ENCODE results near the gene TRPV4. TPM values are rescaled to one million over a fixed set of nuclear protein-coding genes. Genes with fewer than 3 reads are reported as not detected.

The TRPV4 gene
- polyA plus RNA-seq, 1 donor from 2014 or later, result not detected

DNA sequence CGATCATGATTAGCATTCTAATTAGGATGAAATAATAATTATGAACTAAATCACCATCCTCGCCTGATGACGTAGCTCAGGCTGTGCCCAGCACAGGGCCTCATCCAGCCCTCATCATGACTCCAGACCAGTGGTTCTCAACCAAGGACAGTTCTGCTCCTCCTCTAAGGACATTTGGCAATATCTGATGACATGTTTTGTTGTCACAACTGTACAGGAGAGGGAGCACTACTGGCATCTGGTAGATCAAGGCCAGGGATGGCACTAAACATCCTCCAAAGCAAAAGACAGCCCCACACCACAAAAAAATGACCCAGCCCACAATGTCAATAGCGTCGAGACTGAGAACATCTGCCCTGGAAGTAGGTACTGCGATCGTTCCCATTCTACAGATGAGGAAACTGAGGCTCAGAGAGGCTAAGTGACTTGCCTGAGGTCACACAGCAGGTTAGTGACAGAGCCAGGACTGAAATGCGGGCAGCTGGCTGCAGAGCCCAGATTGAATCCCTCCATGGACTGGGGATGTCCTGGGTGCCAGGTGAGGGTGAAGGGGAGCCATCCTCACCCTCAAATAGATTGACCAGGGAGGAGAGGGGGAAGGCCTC, 15.5 kb downstream of the TRPV4 start:
- Histone ChIP-seq H3K9ac (ENCODE audit: low read length) (no peak overlapping the region), H4K20me1 (ENCODE audit: insufficient read depth) (no peaks in the 10 kb centered on the region), H3K36me3 (ENCODE audit: insufficient read depth, low read length) (no peaks in the 10 kb centered on the region), H3K9me3 (ENCODE audit: low read length) (no peaks in the 10 kb centered on the region), H3K4me3 (ENCODE audit: low read length) (no peak overlapping the region), H2AFZ (ENCODE audit: low read depth, low read length) (no peak overlapping the region), H3K4me2 (ENCODE audit: low read length) (no peak overlapping the region), H3K9me2 (ENCODE audit: insufficient read depth, low read length) (no peaks in the 10 kb centered on the region), H3K27ac (ENCODE audit: low read length) (no peak overlapping the region), H3K79me2 (replicated peaks; ENCODE audit: insufficient read depth, low read length) (no peaks in the 10 kb centered on the region), H3K27me3 (ENCODE audit: insufficient read depth, low read depth, low read length) (no peaks in the 10 kb centered on the region), H3F3A (ENCODE audit: insufficient read depth, low read length, poor library complexity, severe bottlenecking) (no peaks in the 10 kb centered on the region)
- TF ChIP-seq POLR2AphosphoS5 (IDR thresholded peaks at IDR 0.05) (no peak), RAD21 (conservative IDR thresholded peaks at IDR 0.05) (no peak), MXI1 (conservative IDR thresholded peaks at IDR 0.05; ENCODE audit: poor library complexity, severe bottlenecking) (no peak), EP300 (conservative IDR thresholded peaks at IDR 0.05; ENCODE audit: poor library complexity, severe bottlenecking) (no peak), EZH2 (IDR thresholded peaks at IDR 0.05; ENCODE audit: borderline replicate concordance, insufficient read depth, low read length, poor library complexity, severe bottlenecking) (no peak)
- TF ChIP-seq, protein P1, sequence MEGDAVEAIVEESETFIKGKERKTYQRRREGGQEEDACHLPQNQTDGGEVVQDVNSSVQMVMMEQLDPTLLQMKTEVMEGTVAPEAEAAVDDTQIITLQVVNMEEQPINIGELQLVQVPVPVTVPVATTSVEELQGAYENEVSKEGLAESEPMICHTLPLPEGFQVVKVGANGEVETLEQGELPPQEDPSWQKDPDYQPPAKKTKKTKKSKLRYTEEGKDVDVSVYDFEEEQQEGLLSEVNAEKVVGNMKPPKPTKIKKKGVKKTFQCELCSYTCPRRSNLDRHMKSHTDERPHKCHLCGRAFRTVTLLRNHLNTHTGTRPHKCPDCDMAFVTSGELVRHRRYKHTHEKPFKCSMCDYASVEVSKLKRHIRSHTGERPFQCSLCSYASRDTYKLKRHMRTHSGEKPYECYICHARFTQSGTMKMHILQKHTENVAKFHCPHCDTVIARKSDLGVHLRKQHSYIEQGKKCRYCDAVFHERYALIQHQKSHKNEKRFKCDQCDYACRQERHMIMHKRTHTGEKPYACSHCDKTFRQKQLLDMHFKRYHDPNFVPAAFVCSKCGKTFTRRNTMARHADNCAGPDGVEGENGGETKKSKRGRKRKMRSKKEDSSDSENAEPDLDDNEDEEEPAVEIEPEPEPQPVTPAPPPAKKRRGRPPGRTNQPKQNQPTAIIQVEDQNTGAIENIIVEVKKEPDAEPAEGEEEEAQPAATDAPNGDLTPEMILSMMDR (IDR thresholded peaks at IDR 0.05; ENCODE audit: poor library complexity, severe bottlenecking), result no peak
- TF ChIP-seq, protein P2, sequence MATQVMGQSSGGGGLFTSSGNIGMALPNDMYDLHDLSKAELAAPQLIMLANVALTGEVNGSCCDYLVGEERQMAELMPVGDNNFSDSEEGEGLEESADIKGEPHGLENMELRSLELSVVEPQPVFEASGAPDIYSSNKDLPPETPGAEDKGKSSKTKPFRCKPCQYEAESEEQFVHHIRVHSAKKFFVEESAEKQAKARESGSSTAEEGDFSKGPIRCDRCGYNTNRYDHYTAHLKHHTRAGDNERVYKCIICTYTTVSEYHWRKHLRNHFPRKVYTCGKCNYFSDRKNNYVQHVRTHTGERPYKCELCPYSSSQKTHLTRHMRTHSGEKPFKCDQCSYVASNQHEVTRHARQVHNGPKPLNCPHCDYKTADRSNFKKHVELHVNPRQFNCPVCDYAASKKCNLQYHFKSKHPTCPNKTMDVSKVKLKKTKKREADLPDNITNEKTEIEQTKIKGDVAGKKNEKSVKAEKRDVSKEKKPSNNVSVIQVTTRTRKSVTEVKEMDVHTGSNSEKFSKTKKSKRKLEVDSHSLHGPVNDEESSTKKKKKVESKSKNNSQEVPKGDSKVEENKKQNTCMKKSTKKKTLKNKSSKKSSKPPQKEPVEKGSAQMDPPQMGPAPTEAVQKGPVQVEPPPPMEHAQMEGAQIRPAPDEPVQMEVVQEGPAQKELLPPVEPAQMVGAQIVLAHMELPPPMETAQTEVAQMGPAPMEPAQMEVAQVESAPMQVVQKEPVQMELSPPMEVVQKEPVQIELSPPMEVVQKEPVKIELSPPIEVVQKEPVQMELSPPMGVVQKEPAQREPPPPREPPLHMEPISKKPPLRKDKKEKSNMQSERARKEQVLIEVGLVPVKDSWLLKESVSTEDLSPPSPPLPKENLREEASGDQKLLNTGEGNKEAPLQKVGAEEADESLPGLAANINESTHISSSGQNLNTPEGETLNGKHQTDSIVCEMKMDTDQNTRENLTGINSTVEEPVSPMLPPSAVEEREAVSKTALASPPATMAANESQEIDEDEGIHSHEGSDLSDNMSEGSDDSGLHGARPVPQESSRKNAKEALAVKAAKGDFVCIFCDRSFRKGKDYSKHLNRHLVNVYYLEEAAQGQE (IDR thresholded peaks at IDR 0.05; ENCODE audit: borderline replicate concordance), result no peak

DNA sequence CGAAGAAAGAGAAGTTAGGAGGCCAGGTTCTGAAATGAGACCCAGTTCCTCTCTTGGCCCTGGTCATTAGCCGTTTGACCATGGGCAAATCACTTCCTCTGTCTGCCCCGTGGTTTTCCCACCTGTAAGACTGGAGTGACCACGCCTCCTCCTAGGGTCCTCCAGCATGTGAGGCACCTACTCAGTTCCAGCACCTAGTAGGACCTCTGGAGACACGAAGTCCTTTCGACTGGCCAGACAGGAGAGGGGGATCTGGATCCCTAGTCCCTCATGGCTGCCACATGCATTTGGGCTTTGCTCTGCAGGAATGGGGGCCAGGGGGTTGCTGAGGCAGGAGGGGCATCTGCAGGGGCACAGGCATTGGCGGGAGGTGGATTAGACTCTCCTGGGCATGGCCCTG, 16.3 kb downstream of the TRPV4 start:
- no peaks in the 10 kb centered on the region for H3F3A ChIP-seq (ENCODE audit: insufficient read depth, low read length, poor library complexity, severe bottlenecking)
- H3K27me3 ChIP-seq (ENCODE audit: insufficient read depth, low read depth, low read length), result no peaks in the 10 kb centered on the region
- H3K4me3 ChIP-seq (ENCODE audit: low read length), result no peak overlapping the region
- no peaks in the 10 kb centered on the region for H4K20me1 ChIP-seq (ENCODE audit: insufficient read depth)
- no peak overlapping the region for H3K27ac ChIP-seq (ENCODE audit: low read length)
- H3K9me2 ChIP-seq (ENCODE audit: insufficient read depth, low read length), result no peaks in the 10 kb centered on the region
- no peak overlapping the region for H3K4me2 ChIP-seq (ENCODE audit: low read length)
- no peaks in the 10 kb centered on the region for H3K79me2 ChIP-seq (replicated peaks; ENCODE audit: insufficient read depth, low read length)
- H3K9me3 ChIP-seq (ENCODE audit: low read length), result no peaks in the 10 kb centered on the region
- no peak overlapping the region for H3K9ac ChIP-seq (ENCODE audit: low read length)
- no peak overlapping the region for H2AFZ ChIP-seq (ENCODE audit: low read depth, low read length)
- TF ChIP-seq, protein P2 (IDR thresholded peaks at IDR 0.05; ENCODE audit: borderline replicate concordance), result no peak
- no peak for TF ChIP-seq SMC3 (conservative IDR thresholded peaks at IDR 0.05; ENCODE audit: poor library complexity)
- TF ChIP-seq RAD21 (conservative IDR thresholded peaks at IDR 0.05), result no peak
- TF ChIP-seq MXI1 (conservative IDR thresholded peaks at IDR 0.05; ENCODE audit: poor library complexity, severe bottlenecking), result no peak
- TF ChIP-seq EP300 (conservative IDR thresholded peaks at IDR 0.05; ENCODE audit: poor library complexity, severe bottlenecking), result no peak
- TF ChIP-seq POLR2AphosphoS5 (IDR thresholded peaks at IDR 0.05), result no peak
- no peak for TF ChIP-seq EZH2 (IDR thresholded peaks at IDR 0.05; ENCODE audit: borderline replicate concordance, insufficient read depth, low read length, poor library complexity, severe bottlenecking)
- TF ChIP-seq TAF1 (IDR thresholded peaks at IDR 0.05; ENCODE audit: low read depth), result no peak
- TF ChIP-seq, protein P1 (IDR thresholded peaks at IDR 0.05; ENCODE audit: poor library complexity, severe bottlenecking), result no peak
- no peaks in the 10 kb centered on the region for H3K36me3 ChIP-seq (ENCODE audit: insufficient read depth, low read length)
